ENCODE data around the gene ANKAR.

ANKAR gene

GRCh38 chr2:189719571-189719970 lies 45.1 kb downstream of the ANKAR start:
- no peak for DNase-seq (ENCODE audit: low read depth)

- DNase-seq (ENCODE audit: low read depth), result no peak
Observed at GRCh38 chr2:189723192-189723591, 48.7 kb downstream of the ANKAR start.

Data from stimulated activated CD8-positive, alpha-beta memory T cell treated with anti-CD3 and anti-CD28 coated beads, Interleukin-4, amount 100 ng/mL, for 24 hours (primary cell).